Activated CD4-positive, alpha-beta T cell treated with anti-CD3 and anti-CD28 coated beads, Interleukin-10, Interleukin-2, amounts not matched to agents 100 ng/mL and 50 ng/mL, durations not matched to agents 16 hours and 8 hours (primary cell): ENCODE results near the gene SMYD3.
"Not testable (repeated sequence)": the region's sequence is repeated elsewhere in the genome, so short reads cannot be mapped to it uniquely, and the experiment has no call there.

Experiments
- DNase-seq: peaks from one replicate; pipeline ENCODE4 v3.0.0-alpha.2; 2020

Gene SMYD3

DNA sequence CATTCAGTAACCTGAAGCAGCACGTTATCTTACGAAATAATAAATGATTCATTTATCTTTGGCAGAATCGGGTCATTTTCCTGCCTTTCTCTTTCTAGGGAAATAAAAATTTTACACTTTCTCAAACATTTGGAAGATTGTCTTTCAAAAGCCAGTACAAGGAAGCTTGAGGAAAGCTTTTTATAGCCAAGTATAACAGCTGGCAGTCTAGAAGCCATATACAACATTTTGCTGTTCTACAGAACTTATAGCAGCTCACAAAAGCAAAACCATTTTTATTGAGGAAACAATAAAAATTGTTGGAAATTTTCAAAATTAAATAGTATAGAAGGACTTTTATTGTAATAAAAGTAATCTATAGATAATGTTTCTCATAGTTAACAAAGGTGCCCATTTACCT, 448.6 kb downstream of the SMYD3 start:
- DNase-seq: no peak

DNA sequence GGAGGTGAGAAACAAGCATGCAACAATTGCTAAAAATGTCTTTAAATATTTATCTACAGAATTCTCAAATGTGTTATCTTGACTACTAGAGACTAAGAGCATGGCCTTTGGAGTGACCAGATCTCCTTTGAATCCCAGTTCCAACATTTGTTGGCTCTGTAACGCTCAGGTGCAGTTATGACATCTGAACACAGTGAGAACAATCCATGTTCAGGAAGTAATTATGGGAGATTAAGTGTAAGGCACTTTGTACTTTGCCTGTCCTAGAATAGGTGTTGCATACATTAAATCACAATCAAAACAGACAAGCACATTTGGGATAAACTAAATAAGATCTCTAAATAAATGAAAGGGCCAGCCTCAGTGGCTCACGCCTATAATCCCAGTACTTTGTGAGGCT, 454.5 kb downstream of the SMYD3 start:
- DNase-seq: no peak

DNA sequence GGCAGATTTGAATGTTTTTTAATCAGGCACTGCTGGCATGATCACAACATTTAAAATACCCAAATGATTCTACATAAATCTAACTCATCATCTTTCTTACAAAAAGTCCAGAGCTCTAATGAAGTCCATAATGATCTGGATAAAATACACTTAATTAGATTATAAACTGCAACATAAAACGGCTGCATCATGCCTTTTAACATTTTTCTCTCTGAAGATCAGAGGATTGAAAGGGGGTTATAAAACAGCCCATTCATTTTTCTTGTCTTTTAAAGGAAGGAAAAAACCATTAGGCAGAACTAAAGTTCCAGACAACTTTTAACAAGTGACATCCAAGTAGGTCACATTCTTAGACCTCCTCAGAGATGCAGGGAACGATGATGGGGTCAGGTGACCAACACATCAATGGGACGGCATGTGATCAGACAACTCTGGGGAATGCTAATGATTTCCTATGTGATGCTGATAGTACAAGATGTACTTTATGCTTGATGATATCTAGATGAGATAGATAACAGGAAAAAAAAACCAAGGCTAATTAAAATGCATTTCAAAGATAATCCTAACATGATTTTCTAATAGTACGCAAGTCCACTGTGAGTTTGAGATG, 455.1 kb downstream of the SMYD3 start:
- no peak for DNase-seq

DNA sequence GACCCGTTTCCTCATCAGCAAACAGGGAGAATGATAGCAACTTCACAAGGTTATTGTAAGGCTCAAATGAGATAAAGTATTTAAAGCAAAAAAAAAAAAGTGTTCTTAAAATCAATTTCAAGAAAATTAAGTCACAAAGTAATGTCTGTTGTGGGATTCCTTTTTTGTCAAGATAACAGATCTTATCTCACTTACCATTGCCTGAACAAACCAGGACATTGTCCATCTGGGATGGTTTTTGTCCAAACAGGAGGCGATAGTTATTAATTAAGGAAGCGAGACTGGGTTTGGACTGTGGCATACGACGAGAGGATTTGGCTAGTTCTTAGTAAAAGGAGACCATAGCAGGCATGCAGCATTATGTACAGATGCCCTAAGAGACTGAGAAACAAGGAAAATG, 458.4 kb downstream of the SMYD3 start:
- DNase-seq: no peak

DNA sequence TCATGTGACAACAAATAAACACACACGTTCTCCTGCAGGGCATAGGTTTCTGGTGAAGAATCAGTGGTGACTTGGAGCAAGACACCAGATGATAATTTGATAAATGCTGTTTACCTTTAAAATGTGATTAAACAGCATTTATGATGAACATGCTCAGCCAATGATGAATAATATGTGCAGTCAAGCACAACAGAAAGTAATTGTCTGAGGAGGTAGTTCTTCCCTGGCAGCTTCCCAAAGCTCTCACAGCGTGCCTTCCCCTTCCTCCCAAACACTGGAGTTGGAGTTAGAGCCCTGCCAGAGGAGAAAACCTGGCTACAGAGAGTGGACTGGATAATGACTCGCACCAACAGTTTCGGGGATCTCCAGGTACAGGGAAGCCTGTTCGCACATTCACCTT, 463.5 kb downstream of the SMYD3 start:
- no peak for DNase-seq

DNA sequence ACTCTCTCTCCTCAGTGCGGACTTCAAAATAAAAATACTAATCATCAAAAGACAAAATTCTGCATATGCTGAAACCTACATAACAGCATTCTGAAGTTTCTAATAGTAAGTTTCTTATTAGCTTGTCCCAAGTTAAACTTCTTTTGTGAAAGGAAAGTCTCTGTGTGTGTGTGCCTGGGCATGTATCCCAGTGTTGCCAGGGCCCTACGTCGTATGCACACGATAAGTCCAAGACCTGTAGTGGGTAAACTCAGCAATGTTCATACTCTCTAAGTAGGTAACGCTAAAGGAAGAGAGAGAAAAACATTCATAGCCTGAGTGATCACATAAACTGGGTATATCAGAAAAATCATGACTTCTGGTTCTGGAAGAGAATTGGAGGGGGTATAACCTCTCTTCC, 465.7 kb downstream of the SMYD3 start:
- no peak for DNase-seq

DNA sequence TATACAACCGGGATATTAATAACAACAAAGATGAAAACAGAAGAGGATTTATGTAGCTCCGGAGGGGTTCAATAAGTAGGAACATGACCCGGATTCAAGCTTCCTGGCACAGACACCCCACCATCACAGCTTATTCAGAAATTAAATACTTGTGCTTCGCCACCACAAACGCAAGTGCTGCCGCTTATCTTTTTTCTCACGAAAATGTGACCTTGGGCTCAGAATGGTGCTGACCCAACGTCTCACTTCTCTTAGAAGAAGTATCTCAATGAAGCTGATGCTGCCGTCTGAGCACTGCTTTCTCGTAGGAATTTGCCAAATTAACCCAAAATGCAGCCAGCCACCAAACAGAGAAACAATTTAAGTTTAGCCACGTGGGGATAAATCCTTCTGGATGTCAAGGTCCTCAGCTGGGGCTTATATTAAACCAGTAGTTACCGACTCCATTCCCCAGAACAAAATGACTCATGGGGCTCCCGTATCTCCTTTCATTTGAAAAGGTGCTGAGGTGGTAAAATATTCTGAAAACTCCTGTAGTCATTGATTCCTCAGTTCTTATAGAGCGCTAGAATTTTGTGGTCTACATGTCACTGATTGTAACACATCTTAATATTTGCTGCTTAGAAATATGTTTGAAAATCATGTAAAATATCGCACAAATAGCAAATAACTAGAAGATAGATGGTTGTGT, 466.7 kb downstream of the SMYD3 start:
- no peak for DNase-seq

DNA sequence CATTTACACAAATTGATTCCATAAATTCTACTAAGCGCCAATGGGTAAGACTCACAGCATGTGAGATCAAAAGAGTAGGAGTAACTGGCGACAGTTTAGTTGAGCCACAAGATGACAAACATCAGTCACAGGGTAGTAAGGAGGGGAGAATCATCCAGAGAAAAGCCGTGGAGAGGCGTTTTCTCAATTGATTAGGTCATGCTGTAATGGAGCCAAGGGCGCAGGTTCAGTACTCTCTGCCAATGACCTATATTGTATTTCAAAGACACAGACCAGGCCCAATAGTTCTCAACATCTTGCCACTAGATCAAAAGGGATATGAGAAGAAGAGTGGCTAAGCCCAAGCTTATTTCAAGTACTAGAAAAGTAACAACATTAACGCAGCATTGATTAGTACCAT, 467.5 kb downstream of the SMYD3 start:
- no peak for DNase-seq

DNA sequence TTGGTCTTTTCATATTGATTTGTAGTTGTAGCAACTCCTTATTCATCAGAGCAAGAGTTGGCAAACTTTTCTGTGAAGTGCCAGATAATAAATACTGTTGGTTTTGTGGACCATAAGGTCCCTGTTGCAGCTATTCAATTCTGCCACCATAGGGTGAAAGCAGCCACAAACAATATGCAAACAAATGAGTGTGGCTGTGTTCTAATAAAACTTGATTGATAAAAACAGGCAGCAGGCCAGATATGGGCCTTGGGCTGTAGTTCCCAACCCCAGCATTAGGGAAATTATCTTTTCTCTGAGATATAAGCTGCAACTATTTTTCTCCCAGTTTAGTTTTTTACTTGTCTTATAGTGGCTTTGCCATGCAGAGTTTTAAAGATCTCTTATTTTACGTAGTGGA, 469.2 kb downstream of the SMYD3 start:
- DNase-seq: no peak

DNA sequence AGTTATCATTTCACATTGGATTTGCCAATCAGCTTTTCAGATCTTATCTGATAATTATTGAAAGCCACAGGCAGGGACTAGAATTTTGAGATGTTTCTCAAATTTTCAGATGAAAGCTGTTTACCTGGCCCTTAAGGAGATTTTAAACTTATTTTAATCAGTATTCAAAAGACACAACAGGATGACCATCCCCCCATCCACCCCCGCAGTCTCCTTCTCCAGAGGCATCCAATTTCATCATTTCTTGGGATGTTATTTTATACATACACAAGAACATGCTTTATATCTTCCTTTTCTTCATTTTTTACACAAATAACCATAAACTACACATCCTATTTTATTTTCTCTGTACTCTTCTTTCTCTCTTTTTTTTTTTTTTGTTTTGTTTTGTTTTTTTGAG, 470.9 kb downstream of the SMYD3 start:
- no peak for DNase-seq

DNA sequence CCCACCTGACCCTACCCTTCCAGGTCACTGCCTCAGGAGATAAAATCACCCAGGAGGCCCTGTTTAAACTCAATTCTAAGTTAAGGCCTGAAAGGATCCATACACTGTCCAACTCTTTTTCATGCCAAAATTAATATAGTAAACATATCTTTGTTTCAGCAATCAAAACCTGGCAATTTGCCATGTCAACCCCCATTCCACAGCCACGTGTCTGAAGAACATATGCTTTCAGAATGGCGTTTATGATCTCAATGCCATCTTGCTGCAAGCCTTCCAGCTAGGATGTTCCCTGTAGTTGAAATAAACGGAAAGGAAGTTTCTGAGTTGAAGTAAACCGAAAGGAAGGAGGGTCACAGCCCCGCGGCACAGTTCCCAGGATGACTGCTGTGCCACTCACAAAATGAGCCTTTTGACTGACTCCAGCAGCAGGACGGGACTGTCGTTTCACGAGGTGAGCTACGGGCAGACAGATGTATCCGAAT, 472.0 kb downstream of the SMYD3 start:
- no peak for DNase-seq

DNA sequence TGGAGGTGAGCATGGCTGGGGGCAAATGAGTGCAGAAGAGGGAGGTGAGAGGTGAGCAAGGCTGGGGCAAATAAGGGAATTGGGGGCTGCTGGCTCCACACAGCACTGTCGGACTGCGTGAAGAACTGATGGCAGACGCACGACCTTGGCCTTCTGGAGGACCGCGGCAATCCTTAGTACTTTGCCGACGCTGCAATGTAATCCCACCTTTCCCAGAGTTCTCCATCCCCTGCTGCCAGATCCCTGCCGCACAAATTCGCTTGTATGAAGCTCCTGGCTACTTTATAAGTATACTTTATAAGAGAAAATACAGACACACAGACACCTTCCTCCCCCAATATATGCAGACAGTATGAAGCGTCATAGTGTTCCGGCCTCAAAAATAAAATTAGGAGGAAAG, 472.4 kb downstream of the SMYD3 start:
- no peak for DNase-seq

DNA sequence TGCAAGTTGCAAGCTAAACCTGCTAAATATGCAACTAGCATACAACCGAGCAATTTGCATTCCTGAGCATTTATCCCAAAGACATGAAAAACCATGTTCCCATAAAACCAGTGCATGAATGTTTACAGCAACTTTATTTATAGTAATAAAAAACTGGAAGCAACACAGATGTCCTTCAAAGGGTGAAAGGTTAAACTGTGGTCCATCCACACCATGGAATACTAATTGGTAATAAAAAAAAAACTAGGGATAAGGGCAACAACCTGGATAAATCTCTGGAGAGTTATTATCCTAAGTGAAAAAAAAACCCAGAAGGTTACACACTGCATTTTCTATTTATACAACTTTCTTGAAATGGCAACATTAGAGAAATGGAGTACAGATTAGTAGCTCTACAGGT, 474.1 kb downstream of the SMYD3 start:
- DNase-seq: no peak

DNA sequence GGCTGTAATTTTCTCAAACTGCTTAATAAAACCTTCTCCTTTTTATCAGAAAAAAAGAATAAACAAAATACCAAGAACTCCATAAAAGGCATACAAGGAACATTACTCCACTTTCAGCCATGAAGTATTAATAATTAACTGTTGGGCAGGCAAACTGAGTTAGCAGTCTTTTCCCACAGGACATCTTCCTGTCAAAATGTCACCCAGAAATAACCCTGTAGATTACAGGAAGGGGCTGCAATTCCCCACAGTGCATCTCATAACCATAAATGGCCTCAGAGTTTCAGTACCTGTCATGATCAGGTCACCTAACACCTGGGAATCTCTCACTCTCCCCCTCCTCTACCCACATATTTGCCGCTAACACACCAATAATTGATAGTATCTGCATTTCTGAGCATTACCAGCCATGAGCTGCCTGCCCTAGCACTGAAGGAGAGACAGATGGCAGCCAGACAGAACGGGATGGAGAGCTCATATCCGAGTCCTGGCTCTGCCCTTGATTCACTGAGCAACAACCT, 475.0 kb downstream of the SMYD3 start:
- no peak for DNase-seq

DNA sequence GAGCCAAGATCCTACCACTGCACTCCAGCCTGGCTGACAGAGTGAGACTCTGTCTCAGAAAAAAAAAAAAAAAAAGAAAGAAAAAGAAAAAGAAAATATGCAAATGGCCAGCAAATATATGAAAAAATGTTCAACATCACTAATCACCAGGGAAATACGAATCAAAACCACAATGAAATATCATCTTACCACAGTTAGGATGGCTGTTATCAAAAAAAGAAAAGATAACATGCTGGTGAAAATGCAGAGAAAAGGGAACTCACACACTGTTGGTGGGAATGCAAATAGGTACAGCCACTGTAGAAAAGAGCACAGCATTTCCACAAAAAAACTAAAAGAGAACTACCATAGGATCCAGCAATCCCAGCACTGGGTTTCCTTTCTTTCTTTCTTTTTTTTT, 477.5 kb downstream of the SMYD3 start:
- no peak for DNase-seq

DNA sequence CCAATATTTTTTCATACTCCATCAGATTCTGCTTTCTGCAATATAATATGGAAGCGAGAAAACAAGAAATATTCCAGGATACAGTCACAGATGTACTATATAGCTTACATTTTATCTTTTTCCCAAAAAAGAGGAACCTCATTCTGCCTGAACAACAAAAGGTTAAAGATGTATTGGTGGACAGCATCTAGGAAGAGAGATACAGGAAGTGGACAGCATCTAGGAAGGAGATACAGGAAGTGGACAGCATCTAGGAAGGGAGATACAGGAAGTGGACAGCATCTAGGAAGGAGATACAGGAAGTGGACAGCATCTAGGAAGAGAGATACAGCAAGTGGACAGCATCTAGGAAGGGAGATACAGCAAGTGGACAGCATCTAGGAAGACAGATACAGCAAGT, 483.0 kb downstream of the SMYD3 start:
- DNase-seq: not testable (repeated sequence)

DNA sequence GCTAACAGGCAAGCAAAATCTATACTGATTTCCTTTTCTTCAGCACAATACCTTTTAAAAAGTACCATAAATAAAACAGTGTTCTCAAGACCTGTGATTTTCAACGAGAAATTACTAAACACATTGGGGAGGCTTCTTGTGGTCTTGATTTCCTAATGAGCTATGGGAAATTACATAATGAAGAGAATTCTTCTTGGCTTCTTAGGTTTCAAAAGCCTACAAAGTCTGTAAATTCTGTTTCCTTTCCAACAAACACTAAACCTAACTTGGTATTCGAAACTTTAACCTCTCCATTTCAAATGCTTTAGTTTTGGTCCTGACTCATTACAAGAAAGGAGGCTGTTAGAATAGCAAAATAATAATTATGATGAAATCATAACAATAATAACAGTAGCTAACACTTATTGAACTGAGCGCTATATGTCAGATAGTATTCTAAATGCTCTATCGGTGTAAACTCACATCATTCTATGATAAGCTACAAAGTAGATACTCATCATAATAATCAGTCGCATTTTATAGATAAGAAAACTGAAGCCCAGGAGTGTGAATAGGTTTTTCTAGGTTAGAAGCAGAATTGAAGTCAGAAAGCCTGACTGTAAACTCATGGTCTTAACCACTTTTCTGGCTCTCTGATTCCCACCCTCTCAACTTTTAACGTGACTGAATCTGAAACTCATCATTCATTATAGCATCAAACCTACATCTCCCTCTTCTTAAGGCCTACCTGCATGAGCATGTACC, 486.7 kb downstream of the SMYD3 start:
- DNase-seq: peak; percentile 35

DNA sequence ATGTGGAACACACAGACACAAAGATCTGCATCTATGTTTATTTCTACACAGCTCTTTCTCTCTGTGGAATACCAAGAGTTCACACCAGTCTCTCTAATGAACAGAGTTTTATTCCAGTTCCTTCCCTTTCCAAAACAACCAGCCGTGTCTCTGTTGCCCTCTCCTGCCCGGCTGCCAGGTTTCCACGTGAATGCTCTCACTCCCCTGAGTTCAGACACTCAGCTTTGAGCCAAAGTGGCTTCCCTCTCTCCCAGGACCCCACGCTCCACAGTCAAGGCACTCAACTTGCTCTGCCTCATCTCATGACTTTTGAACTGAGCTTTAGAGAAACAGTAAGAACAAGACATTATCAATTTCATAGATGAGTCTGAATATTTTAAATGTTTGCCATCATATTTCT, 488.9 kb downstream of the SMYD3 start:
- DNase-seq: no peak

DNA sequence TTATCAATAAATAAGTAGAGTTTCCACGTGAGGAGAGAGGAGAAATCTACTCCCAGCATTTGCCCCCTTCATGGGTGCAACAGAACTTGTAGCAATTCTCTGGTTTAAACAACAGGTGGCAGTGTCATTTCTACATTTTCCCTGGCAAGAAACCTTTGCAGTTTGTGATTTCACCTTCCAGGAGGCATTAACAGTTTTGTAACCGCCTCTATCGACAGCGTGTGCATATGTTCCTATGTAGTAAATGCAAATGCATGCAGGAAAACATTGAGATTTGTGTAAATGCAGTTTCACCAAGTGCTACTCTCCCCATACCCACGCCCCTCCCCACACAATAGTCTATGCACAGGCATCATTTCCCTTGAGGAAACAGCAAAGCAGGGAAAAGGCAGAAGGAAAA, 494.7 kb downstream of the SMYD3 start:
- DNase-seq: peak; percentile 45

DNA sequence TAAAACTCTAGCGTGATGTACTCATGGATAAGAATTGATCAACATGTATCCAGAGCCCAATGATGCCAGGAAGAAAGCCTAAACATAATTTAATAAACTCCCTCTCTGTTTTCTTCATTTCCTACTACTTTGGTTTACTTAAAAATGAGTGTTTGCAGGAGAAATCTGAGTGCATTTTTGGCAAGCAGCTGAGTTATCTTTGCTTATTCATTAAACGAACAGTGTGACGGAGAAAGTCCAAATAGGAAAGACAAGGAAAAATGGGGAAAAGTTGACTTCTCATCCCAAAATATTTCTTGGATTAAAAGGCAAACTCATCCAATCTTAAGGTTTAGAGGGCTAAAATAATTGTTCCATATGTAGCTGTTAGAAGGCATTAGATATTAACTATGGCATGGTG, 496.7 kb downstream of the SMYD3 start:
- DNase-seq: no peak

DNA sequence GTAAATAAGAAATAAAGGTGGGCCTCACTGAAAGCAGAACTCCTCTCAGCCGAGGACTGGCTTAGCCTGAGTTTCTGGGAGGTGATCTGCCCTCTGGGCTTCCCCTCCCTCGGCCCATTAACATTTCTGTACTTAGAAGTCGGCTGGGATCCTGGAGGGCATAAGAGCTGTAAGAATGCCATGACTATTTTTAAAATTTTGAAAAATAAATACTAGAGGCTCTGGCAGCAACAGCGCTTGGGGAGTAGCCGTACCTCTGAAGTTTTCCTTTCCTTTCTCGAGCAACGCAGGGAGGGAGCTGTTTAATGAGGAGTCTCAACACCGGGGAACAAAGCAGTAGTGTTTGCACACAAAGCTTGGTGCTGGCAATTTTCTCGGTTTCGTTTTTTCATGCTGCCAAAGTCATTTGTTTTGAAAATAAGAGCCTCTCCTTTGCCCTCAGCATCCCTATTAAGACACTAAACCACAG, 498.7 kb downstream of the SMYD3 start:
- no peak for DNase-seq

DNA sequence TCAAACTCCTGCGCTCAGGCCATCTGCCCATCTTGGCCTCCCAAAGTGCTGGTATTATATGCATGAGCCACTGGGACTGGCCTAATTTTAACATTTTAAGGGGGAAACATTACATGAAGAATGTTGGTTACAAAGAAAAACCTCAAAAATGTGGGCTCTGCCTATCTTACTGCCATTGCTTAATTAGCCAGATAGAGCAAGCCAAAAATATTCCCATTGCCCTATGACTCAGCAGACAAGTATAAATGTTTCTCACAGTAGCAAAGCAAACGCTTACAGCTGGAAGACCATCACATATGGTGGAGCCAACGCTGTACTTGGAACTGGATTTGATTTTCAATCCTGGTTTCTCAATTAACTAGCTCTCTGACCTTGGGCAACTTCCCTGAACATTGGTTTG, 502.0 kb downstream of the SMYD3 start:
- no peak for DNase-seq

DNA sequence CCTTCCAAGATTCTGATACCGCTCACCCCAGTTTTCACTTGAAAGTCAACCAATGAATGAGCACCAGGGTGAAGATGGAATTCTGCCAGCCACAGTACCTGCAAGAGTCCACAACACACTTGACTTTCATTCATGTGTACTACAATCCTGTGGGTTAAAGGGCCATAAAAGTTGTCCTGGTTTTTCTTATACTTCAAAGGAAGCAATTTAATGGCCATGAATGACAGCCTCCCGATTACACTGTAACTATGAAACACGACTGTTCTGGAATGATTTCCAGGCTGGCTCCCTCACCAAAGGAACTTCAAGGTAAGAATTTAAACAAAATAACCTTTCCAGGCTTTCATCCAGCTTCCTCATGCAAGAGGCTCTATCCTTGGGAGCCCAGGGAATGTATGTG, 502.8 kb downstream of the SMYD3 start:
- no peak for DNase-seq

DNA sequence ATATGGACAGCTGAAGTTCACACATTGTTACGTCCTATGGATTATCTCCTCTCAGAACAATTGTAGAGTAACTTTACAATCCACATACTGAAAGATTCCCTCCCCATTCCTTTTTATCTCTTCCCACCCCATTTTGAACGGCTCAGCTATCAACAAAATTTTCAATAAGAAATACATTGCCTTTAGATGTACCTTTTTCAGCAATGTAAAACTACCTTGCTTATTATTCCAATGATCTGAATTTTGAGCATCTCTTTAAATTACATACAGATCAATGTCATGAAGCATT, 503.7 kb downstream of the SMYD3 start:
- DNase-seq: no peak
